ENCODE data around the gene SHFL. TPM values are rescaled to one million over a fixed set of nuclear protein-coding genes. Genes with fewer than 3 reads are reported as not detected.

SHFL gene
- total and polyA plus RNA-seq, 8 donors: 7.9 to 41.0 (median 15.4) TPM

GRCh38 chr19:10074153-10074552 lies 12.0 kb upstream of the SHFL start:
- Histone ChIP-seq H3K4me1 (no peaks in the 10 kb centered on the region), H3K4me3 (no peak overlapping the region), H3K36me3 (no peaks in the 10 kb centered on the region), H3K27me3 (no peaks in the 10 kb centered on the region), H3K9me3 (no peaks in the 10 kb centered on the region), H3K27ac (no peak overlapping the region)
- DNase-seq (no peak), ATAC-seq (peak in 1 of 4 donors; percentile 35), FAIRE-seq (no peak)
- intact Hi-C loops (cut with DNase I): no loop called here
- 75 to 76% methylated on average over 2 of the region's 2 CpGs for WGBS, 2 donors
- TF ChIP-seq, protein P1, sequence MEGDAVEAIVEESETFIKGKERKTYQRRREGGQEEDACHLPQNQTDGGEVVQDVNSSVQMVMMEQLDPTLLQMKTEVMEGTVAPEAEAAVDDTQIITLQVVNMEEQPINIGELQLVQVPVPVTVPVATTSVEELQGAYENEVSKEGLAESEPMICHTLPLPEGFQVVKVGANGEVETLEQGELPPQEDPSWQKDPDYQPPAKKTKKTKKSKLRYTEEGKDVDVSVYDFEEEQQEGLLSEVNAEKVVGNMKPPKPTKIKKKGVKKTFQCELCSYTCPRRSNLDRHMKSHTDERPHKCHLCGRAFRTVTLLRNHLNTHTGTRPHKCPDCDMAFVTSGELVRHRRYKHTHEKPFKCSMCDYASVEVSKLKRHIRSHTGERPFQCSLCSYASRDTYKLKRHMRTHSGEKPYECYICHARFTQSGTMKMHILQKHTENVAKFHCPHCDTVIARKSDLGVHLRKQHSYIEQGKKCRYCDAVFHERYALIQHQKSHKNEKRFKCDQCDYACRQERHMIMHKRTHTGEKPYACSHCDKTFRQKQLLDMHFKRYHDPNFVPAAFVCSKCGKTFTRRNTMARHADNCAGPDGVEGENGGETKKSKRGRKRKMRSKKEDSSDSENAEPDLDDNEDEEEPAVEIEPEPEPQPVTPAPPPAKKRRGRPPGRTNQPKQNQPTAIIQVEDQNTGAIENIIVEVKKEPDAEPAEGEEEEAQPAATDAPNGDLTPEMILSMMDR (IDR thresholded peaks at IDR 0.05): no peak

GRCh38 chr19:10076535-10076934 lies 9.6 kb upstream of the SHFL start:
- FAIRE-seq: no peak
- Histone ChIP-seq H3K9me3 (no peaks in the 10 kb centered on the region), H3K4me3 (no peak overlapping the region), H3K27me3 (no peaks in the 10 kb centered on the region), H3K27ac (no peak overlapping the region), H3K36me3 (no peaks in the 10 kb centered on the region), H3K4me1 (no peaks in the 10 kb centered on the region)
- DNase-seq: no peak
- TF ChIP-seq, protein P1 (IDR thresholded peaks at IDR 0.05): no peak
- WGBS, 2 donors: 79 to 90% methylated on average over 6 of the region's 6 CpGs
- no peak for ATAC-seq
- intact Hi-C loops (cut with DNase I): no loop called here

DNA sequence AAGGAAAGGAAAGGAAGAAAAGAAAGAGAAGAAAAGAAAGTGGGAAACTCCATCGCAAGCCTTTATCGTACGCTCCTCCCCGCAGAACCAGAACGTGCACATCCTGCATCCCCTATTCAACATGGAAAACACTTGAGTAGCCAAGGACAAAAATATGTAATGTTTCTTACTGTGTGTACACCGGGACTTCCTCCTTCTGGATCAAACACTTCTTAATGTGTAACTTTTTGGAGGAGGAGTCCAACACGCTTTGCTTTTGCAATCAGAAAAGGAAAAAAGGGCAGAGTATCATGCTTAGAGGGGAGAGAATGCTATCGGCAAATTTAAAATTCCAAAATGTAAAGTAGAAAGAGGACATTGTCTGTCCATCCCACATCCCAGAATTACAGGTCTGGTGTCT lies 7.8 kb upstream of the SHFL start:
- no peaks in the 10 kb centered on the region for H3K9me3 ChIP-seq
- 44 to 50% methylated on average over 8 of the region's 8 CpGs for WGBS, 2 donors
- no peak for FAIRE-seq
- DNase-seq: no peak
- H3K4me3 ChIP-seq: no peak overlapping the region
- intact Hi-C loops (cut with DNase I): no loop called here
- H3K36me3 ChIP-seq: no peaks in the 10 kb centered on the region
- peak overlapping the region in 1 of 4 donors; percentile 60 for H3K27ac ChIP-seq
- ATAC-seq: peak; percentile 58 to 74 (median 70)
- H3K4me1 ChIP-seq: no peaks in the 10 kb centered on the region
- H3K27me3 ChIP-seq: no peaks in the 10 kb centered on the region
- TF ChIP-seq, protein P1 (IDR thresholded peaks at IDR 0.05): no peak

- ATAC-seq (peak; percentile 83 to 90 (median 86)), FAIRE-seq (no peak), DNase-seq (peak in 5 of 6 donors; percentile 33 to 76 (median 68))
- Histone ChIP-seq H3K4me1 (no peaks in the 10 kb centered on the region), H3K9me3 (no peaks in the 10 kb centered on the region), H3K27me3 (no peaks in the 10 kb centered on the region), H3K36me3 (no peaks in the 10 kb centered on the region), H3K27ac (peak overlapping the region in 1 of 4 donors; percentile 60), H3K4me3 (no peak overlapping the region)
- intact Hi-C loops (cut with DNase I): no loop called here
- TF ChIP-seq, protein P1 (IDR thresholded peaks at IDR 0.05): no peak
- 20 to 23% methylated on average over 7 of the region's 7 CpGs for WGBS, 2 donors
These were observed 7.1 kb upstream of the SHFL start for GRCh38 chr19:10079031-10079453.

GRCh38 chr19:10083911-10084310 lies 2.2 kb upstream of the SHFL start:
- H3K4me1 ChIP-seq: no peaks in the 10 kb centered on the region
- no peaks in the 10 kb centered on the region for H3K9me3 ChIP-seq
- WGBS, 2 donors: 79% methylated on average over 9 of the region's 9 CpGs
- H3K27ac ChIP-seq: no peak overlapping the region
- no peak for DNase-seq
- FAIRE-seq: no peak
- no peak overlapping the region for H3K4me3 ChIP-seq
- no peaks in the 10 kb centered on the region for H3K27me3 ChIP-seq
- intact Hi-C loops (cut with DNase I): no loop called here
- TF ChIP-seq, protein P1 (IDR thresholded peaks at IDR 0.05): no peak
- H3K36me3 ChIP-seq: no peaks in the 10 kb centered on the region
- no peak for ATAC-seq
